ENCODE data around the gene HERC2. TPM values are rescaled to one million over a fixed set of nuclear protein-coding genes. Genes with fewer than 3 reads are reported as not detected.

HERC2 gene
- total and polyA plus RNA-seq, 2 of the 8 experiments (the other 6 are each of a cell fraction or from before 2014, with no cell fraction given) = 83.0 to 88.7 TPM

DNA sequence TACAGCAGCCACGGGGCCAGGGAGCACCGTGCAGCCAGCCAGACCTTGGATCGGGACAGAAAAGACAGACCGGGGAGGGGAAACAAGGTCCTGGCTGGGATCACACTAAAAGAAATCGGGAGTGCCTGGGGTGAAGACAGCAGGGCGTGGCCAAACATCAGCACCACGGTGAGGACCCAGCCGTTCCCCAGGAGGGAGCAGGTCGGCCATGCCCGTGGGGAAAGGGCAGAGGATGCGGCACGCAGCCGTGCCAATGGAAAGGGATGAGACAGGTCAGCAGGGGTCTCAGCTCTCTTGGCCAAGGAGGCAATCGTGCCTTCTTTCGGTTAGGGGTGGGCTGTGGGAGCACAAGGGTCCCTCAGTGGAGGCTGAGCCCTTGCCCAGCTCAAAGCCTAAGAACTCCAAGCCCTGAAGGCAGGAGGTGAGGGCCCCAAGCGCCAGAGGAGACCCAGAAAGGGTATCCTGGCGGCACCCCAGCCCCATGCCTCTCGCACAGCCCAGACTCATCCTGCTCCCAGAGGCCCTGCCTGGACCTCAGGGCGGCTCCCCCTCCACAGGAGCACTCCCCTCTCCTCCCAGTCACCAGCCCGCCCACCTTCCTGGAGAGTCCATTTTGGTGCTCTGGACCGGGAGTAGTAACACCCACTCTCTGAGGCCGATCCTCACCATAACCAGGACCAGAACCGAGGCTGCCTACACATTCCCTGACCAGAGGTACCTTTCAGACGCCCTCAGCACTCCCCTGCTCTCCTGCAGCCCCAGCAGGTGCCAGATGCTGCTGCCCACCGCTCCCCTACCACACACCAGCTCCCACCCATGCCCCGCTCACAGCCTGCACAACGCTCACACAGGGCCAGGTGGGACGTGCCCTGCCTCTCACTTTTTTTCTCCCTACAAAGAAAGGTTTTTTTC lies 199.7 kb downstream of the HERC2 start (continued):
- TF ChIP-seq, protein P1, sequence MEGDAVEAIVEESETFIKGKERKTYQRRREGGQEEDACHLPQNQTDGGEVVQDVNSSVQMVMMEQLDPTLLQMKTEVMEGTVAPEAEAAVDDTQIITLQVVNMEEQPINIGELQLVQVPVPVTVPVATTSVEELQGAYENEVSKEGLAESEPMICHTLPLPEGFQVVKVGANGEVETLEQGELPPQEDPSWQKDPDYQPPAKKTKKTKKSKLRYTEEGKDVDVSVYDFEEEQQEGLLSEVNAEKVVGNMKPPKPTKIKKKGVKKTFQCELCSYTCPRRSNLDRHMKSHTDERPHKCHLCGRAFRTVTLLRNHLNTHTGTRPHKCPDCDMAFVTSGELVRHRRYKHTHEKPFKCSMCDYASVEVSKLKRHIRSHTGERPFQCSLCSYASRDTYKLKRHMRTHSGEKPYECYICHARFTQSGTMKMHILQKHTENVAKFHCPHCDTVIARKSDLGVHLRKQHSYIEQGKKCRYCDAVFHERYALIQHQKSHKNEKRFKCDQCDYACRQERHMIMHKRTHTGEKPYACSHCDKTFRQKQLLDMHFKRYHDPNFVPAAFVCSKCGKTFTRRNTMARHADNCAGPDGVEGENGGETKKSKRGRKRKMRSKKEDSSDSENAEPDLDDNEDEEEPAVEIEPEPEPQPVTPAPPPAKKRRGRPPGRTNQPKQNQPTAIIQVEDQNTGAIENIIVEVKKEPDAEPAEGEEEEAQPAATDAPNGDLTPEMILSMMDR (IDR thresholded peaks at IDR 0.05; ENCODE audit: control extremely low read depth in 1 of 3, insufficient read depth in 1 of 3, low read depth in 1 of 3, low read length in 3 of 3) = no peak
- TF ChIP-seq KDM4A (IDR thresholded peaks at IDR 0.05; ENCODE audit: low read depth, low read length, severe bottlenecking) (no peak), CBX5 (IDR thresholded peaks at IDR 0.05; ENCODE audit: low read depth, low read length) (no peak), CBX8 (IDR thresholded peaks at IDR 0.05; ENCODE audit: borderline replicate concordance, low read depth, low read length) (no peak), SUZ12 (IDR thresholded peaks at IDR 0.05; ENCODE audit: low read length) (no peak), TAF1 (IDR thresholded peaks at IDR 0.05; ENCODE audit: low read depth, low read length) (no peak), BCL11A (IDR thresholded peaks at IDR 0.05; ENCODE audit: low read depth in 2 of 2, low read length in 2 of 2) (no peak), SAP30 (IDR thresholded peaks at IDR 0.05; ENCODE audit: insufficient read depth, insufficient replicate concordance, low read length) (no peak), PHF8 (conservative IDR thresholded peaks at IDR 0.05; ENCODE audit: low read depth, low read length) (no peak), ASH2L (IDR thresholded peaks at IDR 0.05; ENCODE audit: low read length) (no peak)
